HepG2 (cell line): ENCODE data around the gene MLF1. TPM values are rescaled to one million over a fixed set of nuclear protein-coding genes. Genes with fewer than 3 reads are reported as not detected.

ENCODE experiments used
- BHLHE40 ChIP-seq: IDR thresholded peaks from 2 replicates; pipeline ENCODE4 v1.6.1; 2011; ENCODE audit warnings: low read length, improper control_type of control experiment
- FOXJ3 ChIP-seq: sonication (generic); formaldehyde crosslinking; IDR thresholded peaks from 2 replicates; pipeline ENCODE4 v1.4.0; 2020; ENCODE audit warnings: missing genetic modification reagents, mild to moderate bottlenecking, borderline replicate concordance
- HES4 ChIP-seq: sonication (generic); formaldehyde crosslinking; IDR thresholded peaks from 2 replicates; pipeline ENCODE4 v1.9.0; 2021; ENCODE audit warnings: mild to moderate bottlenecking, missing genetic modification reagents, borderline replicate concordance
- KDM5B ChIP-seq: sonication (generic); formaldehyde crosslinking; IDR thresholded peaks from 2 replicates; pipeline ENCODE4 v1.4.0; 2020; ENCODE audit warnings: missing genetic modification reagents, mild to moderate bottlenecking, borderline replicate concordance
- KMT2B ChIP-seq: IDR thresholded peaks from 2 replicates; pipeline ENCODE4 v1.6.1; 2016; ENCODE audit warnings: missing genetic modification reagents, missing compliant biosample characterization
- MBD4 ChIP-seq: IDR thresholded peaks from 2 replicates; pipeline ENCODE4 v1.6.1; 2012; ENCODE audit warnings: low read length, inconsistent platforms, borderline replicate concordance
- MED8 ChIP-seq: sonication (generic); formaldehyde crosslinking; IDR thresholded peaks from 2 replicates; pipeline ENCODE4 v1.8.1; 2023; ENCODE audit warnings: mild to moderate bottlenecking, missing genetic modification reagents; ENCODE audit not compliant: insufficient replicate concordance
- POLR2AphosphoS2 ChIP-seq: IDR thresholded peaks from 2 replicates; pipeline ENCODE4 v1.6.1; 2011; ENCODE audit warnings: low read depth, low read length, improper control_type of control experiment
- POLR2G ChIP-seq: fragments of 200-400 bp; formaldehyde crosslinking; IDR thresholded peaks from 2 replicates; pipeline ENCODE4 v1.6.1; 2018; ENCODE audit warnings: mild to moderate bottlenecking, low read depth, low read length, moderate library complexity
- SP1 ChIP-seq, 2 experiments: fragments of 450-650 bp in 1 of 2; sonication (generic) in 1 of 2; formaldehyde crosslinking in 1 of 2; IDR thresholded peaks; 2 replicates each; pipeline versions ENCODE4 v1.4.0 to v1.6.1; 2016 to 2020; ENCODE audit warnings: missing genetic modification reagents in 1 of 2
- U2AF2 ChIP-seq: fragments of 200-400 bp; formaldehyde crosslinking; IDR thresholded peaks from 2 replicates; pipeline ENCODE4 v1.6.1; 2017; ENCODE audit warnings: low read depth, mild to moderate bottlenecking, low read length
- UBTF ChIP-seq: sonication (generic); formaldehyde crosslinking; IDR thresholded peaks from 2 replicates; pipeline ENCODE4 v1.4.0; 2020; ENCODE audit warnings: mild to moderate bottlenecking, missing genetic modification reagents
- ZNF12 ChIP-seq: sonication (generic); formaldehyde crosslinking; IDR thresholded peaks from 2 replicates; pipeline ENCODE4 v1.5.0; 2020; ENCODE audit warnings: missing genetic modification reagents
- ZNF260 ChIP-seq: sonication (generic); formaldehyde crosslinking; IDR thresholded peaks from 2 replicates; pipeline ENCODE4 v1.4.0; 2020; ENCODE audit warnings: missing genetic modification reagents, low read depth, mild to moderate bottlenecking, borderline replicate concordance
- ZNF281 ChIP-seq: sonication (generic); formaldehyde crosslinking; IDR thresholded peaks from 2 replicates; pipeline ENCODE4 v1.4.0; 2020; ENCODE audit warnings: missing genetic modification reagents, borderline replicate concordance
- ZNF33B ChIP-seq: sonication (generic); formaldehyde crosslinking; IDR thresholded peaks from 2 replicates; pipeline ENCODE4 v1.5.1; 2020; ENCODE audit warnings: mild to moderate bottlenecking, missing genetic modification reagents
- ZNF446 ChIP-seq: sonication (generic); formaldehyde crosslinking; IDR thresholded peaks from 2 replicates; pipeline ENCODE4 v1.5.0; 2020; ENCODE audit warnings: mild to moderate bottlenecking, missing genetic modification reagents
- ZNF468 ChIP-seq: sonication (generic); formaldehyde crosslinking; IDR thresholded peaks from 2 replicates; pipeline ENCODE4 v1.8.0; 2022; ENCODE audit warnings: mild to moderate bottlenecking, moderate library complexity, missing genetic modification reagents
- ZNF616 ChIP-seq: sonication (generic); formaldehyde crosslinking; IDR thresholded peaks from 2 replicates; pipeline ENCODE4 v1.5.0; 2020; ENCODE audit warnings: low read depth, mild to moderate bottlenecking, missing genetic modification reagents
- ZNF678 ChIP-seq: sonication (generic); formaldehyde crosslinking; IDR thresholded peaks from 2 replicates; pipeline ENCODE4 v1.4.0; 2020; ENCODE audit warnings: mild to moderate bottlenecking, missing genetic modification reagents
- ZNF777 ChIP-seq: sonication (generic); formaldehyde crosslinking; IDR thresholded peaks from 2 replicates; pipeline ENCODE4 v1.4.0; 2020; ENCODE audit warnings: missing genetic modification reagents
- ZNF800 ChIP-seq: sonication (generic); formaldehyde crosslinking; IDR thresholded peaks from 2 replicates; pipeline ENCODE4 v1.4.0; 2020; ENCODE audit warnings: missing genetic modification reagents
- polyA plus RNA-seq, 8 experiments: library from polyadenylated mRNA; depleted of rRNA in 3 of 8; stranded (reverse) in 7 of 8; unstranded in 1 of 8; fragments of >200 nt; fragmentation: Illumina TruSeq in 4 of 8; extraction: Trizol in 4 of 8; gene quantifications; 2 replicates each; pipeline versions ENCODE4 v1.2.1 to v1.2.3, GENCODE V29; 2011 to 2016; ENCODE audit warnings: low read depth in 4 of 8, missing spikeins in 1 of 8, mixed read lengths in 1 of 8; ENCODE audit not compliant: insufficient read depth in 1 of 8
- total RNA-seq, 5 experiments: library from RNA; depleted of rRNA; stranded (reverse); fragments of >200 nt; fragmentation: Illumina TruSeq; extraction: Trizol; gene quantifications; 2 replicates each; pipeline ENCODE4 v1.2.3, GENCODE V29; 2016; ENCODE audit warnings: low read depth in 1 of 5

Gene MLF1
- total and polyA plus RNA-seq, 2 of the 13 experiments (the other 11 are each of a cell fraction or from before 2014, with no cell fraction given), result 0.88 to 1.0 TPM

- TF ChIP-seq ZNF446, result 0 out of 2 replicates have a peak, but pooled peaks have one; percentile 57
- peak; percentile 45; the same call in 1 of the 2 replicates for TF ChIP-seq KDM5B
- no peak for TF ChIP-seq ZNF678 (CRISPR knock-in tag)
- peak; percentile 88 for TF ChIP-seq BHLHE40
- peak; percentile 81; the same call in 1 of the 2 replicates for TF ChIP-seq UBTF
- peak; percentile 26; the same call in 1 of the 2 replicates for TF ChIP-seq ZNF281 (CRISPR knock-in tag)
- peak; percentile 88 for TF ChIP-seq POLR2G
- TF ChIP-seq ZNF12 (CRISPR knock-in tag), result peak; percentile 30; the same call in 1 of the 2 replicates
- no peak for TF ChIP-seq ZNF260 (CRISPR knock-in tag)
- peak; percentile 81; the same call in 1 of the 2 replicates for TF ChIP-seq ZNF33B
- no peak for TF ChIP-seq ZNF468 (CRISPR knock-in tag)
- TF ChIP-seq SP1 (IDR thresholded peaks at IDR 0.05), result no peak
- TF ChIP-seq SP1 (CRISPR knock-in tag; IDR thresholded peaks at IDR 0.05), result peak; percentile 58
- 0 out of 2 replicates have a peak, but pooled peaks have one; percentile 63 for TF ChIP-seq HES4 (CRISPR knock-in tag)
- TF ChIP-seq ZNF777 (CRISPR knock-in tag), result peak; percentile 47; the same call in 1 of the 2 replicates
- no peak for TF ChIP-seq ZNF616 (CRISPR knock-in tag)
- TF ChIP-seq U2AF2, result no peak
- TF ChIP-seq ZNF800 (CRISPR knock-in tag), result 0 out of 2 replicates have a peak, but pooled peaks have one; percentile 48
- peak; percentile 99 for TF ChIP-seq KMT2B
- TF ChIP-seq MED8, result no peak
- TF ChIP-seq POLR2AphosphoS2, result no peak
- TF ChIP-seq FOXJ3, result no peak; the same call in 1 of the 2 replicates
- no peak for TF ChIP-seq MBD4
Measured at GRCh38 chr3:158644345-158644908, 73.4 kb downstream of the MLF1 start, which contains the start of gene GFM1 (continued).
